A549 treated with GW870086 at 1 μM for 4 hours (cell line): ENCODE measurements around the gene NPL. TPM values are rescaled to one million over a fixed set of nuclear protein-coding genes. Genes with fewer than 3 reads are reported as not detected.

ENCODE experiments used
- total RNA-seq: library from RNA; stranded (reverse); fragments of 200-300 nt; extraction: Qiagen RNA extraction; gene quantifications from 5 replicates; pipeline ENCODE4 v1.2.3, GENCODE V29; 2022; ENCODE audit warnings: low read depth

NPL gene, protein sequence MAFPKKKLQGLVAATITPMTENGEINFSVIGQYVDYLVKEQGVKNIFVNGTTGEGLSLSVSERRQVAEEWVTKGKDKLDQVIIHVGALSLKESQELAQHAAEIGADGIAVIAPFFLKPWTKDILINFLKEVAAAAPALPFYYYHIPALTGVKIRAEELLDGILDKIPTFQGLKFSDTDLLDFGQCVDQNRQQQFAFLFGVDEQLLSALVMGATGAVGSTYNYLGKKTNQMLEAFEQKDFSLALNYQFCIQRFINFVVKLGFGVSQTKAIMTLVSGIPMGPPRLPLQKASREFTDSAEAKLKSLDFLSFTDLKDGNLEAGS
- 0.40 to 1.3 TPM (median 0.75 TPM) in 5 replicates for total RNA-seq

DNA sequence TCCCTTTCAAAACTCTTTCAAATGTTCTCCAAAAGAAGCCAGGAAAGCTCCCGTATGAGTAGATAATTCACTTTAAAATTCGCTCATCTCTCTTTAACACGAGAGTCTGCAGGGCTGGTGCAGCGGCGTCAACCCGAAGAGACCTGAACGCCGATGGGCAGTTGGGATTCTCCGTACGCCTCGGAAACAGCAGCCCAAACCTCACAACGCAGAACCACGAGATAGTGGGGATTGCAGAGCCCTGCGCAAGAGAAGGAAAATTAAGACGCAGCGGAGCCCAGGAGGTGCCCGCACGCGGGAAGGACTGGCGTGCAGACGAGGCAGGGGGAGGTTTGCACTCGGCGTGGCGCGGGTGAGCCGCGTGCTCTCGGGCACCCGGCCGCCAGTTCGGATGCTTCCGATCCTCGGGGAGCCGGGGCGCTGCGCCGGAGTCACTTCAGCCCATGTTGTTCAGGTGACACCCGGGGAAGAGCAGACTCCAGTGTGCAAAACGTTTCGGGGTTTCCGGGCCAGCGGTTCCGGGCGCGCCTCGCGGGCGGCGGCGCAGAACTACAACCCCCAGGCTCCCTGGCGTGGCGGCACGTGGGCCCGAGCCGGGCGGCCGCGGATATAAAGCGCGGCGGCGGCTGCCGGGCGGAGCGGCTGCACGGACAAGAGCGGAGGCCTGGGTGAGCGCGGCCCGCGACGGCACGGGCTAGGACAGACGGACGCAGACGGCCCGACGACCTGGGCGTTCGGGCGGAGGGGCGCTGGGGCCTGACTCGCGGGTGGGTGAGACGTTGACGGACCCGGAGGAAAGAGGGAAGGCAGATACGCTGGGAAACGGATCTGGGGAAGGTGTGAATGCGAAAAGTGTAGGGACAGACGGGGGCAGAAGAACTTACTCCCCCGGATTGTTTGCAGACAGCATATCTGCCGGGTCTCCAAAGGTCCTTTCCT, at the start of gene NPL:
NPL (plus strand) TSS at position 636 of the 939 bp plus-strand sequence. CDS start 4,599 bp downstream, outside the sequence.

DNA sequence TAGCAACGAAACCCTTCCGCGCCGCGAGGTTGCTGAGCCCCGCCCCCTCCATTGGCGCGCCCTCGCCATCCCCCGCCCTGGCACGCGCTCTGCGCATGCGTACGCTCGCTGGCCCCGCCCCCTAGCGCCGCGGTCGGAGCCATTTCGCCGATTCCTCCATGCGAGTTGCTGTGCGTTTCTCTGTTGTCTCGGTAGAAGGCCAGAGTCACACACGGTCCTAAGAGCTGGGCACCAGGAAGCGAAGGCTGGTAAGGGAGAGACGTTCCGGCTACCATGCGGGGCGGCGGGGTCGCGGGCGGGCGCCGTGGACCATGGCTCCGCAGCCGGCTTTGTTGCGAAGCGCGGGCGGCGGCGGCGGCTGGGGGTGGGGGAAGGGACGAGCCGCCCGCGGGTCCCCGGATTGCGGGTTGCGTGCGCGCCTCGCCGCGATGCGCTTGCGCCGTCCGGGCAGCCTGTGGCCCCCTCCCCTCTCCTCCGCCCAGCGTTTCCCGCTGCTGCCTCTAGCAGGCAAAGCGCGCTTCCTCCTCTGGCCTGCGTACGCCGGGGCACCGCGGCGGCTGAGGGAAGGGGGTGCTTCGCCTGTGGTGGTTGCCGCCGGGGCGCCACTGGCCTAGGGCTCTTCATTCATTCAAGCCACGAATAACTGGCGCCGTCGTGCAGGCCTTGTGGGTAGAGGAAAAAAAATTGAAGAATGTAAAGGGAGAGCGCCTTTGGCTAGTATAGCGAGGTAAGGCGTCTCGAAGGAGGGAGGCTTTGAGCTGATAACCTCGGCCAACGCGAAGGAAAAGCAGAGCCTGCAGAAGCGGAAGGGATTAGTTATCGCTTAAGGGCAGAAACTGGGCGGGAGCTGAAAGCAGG, 49.9 kb downstream of the NPL start, which contains the start of gene DHX9:
DHX9 (plus strand) TSS at position 139 of the 858 bp plus-strand sequence. CDS start 3,220 bp downstream, outside the sequence.

Other genes starting within 250 kb of the NPL start
- gene RNASEL, start 200.5 kb upstream of the NPL start, total RNA-seq = 1.1 to 2.3 TPM (median 2.1 TPM) in 5 replicates
- gene RGS16, start 185.4 kb upstream of the NPL start, total RNA-seq = 0.23 to 0.30 TPM (median 0.29 TPM) in 5 replicates
- gene RGS8, start 105.2 kb upstream of the NPL start, total RNA-seq = not detected in 5 replicates
- gene DHX9, start 49.6 kb downstream of the NPL start, total RNA-seq = 153 to 176 TPM (median 161 TPM) in 5 replicates
- not detected in 5 replicates for gene SHCBP1L, start 163.4 kb downstream of the NPL start, total RNA-seq
- 88.9 to 126 TPM (median 117 TPM) in 5 replicates for gene LAMC1, start 233.6 kb downstream of the NPL start, total RNA-seq